ENCODE data around the gene SRR. TPM values are rescaled to one million over a fixed set of nuclear protein-coding genes. Genes with fewer than 3 reads are reported as not detected.
"Not testable (repeated sequence)": the region's sequence is repeated elsewhere in the genome, so short reads cannot be mapped to it uniquely, and the experiment has no call there.

Gene SRR, protein sequence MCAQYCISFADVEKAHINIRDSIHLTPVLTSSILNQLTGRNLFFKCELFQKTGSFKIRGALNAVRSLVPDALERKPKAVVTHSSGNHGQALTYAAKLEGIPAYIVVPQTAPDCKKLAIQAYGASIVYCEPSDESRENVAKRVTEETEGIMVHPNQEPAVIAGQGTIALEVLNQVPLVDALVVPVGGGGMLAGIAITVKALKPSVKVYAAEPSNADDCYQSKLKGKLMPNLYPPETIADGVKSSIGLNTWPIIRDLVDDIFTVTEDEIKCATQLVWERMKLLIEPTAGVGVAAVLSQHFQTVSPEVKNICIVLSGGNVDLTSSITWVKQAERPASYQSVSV
- 10 to 100 TPM in 2 of 3 donors, 1 to 10 TPM in 1; 9.7 to 13.3 (median 10.2) TPM for total RNA-seq

DNA sequence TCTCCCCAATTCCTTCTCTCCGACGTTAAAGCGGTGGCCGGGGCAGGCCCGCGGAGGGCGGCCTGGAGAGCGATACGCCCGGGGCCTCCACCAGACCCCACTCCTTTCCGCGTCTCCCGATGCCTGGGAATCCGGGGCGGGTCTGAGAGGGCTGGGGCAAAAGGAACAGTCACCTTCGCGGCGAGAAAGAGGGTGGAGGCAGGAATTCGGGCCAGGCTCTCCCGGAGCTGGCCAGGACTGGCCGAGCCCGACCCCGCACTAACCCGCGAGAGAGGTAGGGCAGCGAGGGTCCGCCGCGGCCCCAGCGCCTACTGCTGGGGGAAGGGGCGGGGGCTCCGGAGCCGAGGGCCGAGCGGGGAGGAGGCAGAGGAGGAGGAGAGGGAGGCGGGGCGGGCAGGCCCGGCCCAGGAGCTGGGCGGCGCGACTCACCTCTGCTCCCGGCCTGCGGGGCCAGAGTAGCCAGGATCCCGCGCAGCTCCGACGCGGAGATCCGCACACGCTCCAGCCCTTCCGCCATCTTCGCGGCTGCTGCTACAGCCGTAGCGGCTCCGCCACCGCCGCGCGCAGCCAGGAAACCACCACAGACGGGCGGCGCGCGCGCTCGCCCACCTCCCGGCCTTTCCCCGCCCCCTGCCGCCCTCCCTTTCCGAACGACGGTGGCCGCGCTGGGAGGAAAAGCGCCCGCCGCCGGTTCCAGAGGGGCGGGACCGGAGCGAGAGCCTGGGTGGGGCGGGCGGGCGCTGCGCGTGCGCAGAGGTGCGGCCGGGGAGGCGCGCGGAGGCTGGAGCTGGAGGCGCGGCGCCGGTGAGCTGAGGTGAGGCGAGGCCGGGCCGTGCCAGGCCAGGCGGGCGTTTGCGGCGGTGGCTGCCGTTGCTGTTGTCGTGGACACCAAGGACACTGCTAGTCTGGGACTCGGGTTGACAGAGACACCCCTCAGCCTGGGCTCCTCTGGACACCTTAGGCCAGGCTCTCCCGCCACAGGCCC is at the start of gene SRR, which contains the start of gene SMG6:
TSS of gene SRR (plus strand) at position 747 of the 985 bp plus-strand sequence. CDS start 11,611 bp downstream, outside the sequence.
TSS of gene SMG6 (minus strand) at position 582 of the 985 bp plus-strand sequence. CDS start at position 517, 65 bp downstream.
- DNase-seq (ENCODE audit: low spot score in 2 of 2), result peak; percentile 86 to 88
- peak within 1 kb of the TSS; percentile 76 to 91 (median 90) for H3K4me3 ChIP-seq
- intact Hi-C loops (cut with DNase I; ENCODE audit: low total_unique reads), result no loop called here

DNA sequence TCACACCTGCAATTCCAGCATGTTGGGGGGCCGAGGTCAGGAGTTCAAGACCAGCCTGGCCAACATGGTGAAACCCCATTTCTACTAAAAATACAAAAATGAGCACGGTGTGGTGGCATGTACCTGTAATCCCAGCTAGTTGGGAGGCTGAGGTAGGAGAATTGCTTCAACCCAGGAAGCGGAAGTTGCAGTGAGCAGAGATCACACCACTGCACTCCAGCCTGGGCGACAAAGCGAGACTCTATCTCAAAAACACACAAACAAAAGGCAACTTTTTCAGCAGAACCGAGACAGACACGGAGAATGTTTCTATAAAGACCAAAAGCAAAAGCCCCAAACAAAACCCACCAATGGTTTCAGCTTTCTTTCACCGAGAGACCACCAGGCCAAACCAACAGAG is 44.9 kb upstream of the SRR start:
- H3K27me3 ChIP-seq; H3K4me1 ChIP-seq; H3K4me3 ChIP-seq; H3K36me3 ChIP-seq; intact Hi-C loops (cut with DNase I; ENCODE audit: low total_unique reads); H3K9me3 ChIP-seq; DNase-seq (ENCODE audit: low spot score in 2 of 2); H3K27ac ChIP-seq: not testable (repeated sequence)

More for the DNA sequence above, at the start of gene SRR, which contains the start of gene SMG6:
- Histone ChIP-seq H3K27me3 (no peaks in the 10 kb centered on the region), H3K9me3 (no peaks in the 10 kb centered on the region), H3K36me3 (no peaks in the 10 kb centered on the region), H3K4me1 (no peaks in the 10 kb centered on the region), H3K27ac (peak within 1 kb of the TSS; percentile 87 to 96)
- peak in 2 of 3 donors; percentile 53 to 70 for TF ChIP-seq POLR2AphosphoS5 (IDR thresholded peaks at IDR 0.05)
- TF ChIP-seq, protein P1, sequence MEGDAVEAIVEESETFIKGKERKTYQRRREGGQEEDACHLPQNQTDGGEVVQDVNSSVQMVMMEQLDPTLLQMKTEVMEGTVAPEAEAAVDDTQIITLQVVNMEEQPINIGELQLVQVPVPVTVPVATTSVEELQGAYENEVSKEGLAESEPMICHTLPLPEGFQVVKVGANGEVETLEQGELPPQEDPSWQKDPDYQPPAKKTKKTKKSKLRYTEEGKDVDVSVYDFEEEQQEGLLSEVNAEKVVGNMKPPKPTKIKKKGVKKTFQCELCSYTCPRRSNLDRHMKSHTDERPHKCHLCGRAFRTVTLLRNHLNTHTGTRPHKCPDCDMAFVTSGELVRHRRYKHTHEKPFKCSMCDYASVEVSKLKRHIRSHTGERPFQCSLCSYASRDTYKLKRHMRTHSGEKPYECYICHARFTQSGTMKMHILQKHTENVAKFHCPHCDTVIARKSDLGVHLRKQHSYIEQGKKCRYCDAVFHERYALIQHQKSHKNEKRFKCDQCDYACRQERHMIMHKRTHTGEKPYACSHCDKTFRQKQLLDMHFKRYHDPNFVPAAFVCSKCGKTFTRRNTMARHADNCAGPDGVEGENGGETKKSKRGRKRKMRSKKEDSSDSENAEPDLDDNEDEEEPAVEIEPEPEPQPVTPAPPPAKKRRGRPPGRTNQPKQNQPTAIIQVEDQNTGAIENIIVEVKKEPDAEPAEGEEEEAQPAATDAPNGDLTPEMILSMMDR (IDR thresholded peaks at IDR 0.05), result no peak
- no peak for TF ChIP-seq POLR2A (IDR thresholded peaks at IDR 0.05)

DNA sequence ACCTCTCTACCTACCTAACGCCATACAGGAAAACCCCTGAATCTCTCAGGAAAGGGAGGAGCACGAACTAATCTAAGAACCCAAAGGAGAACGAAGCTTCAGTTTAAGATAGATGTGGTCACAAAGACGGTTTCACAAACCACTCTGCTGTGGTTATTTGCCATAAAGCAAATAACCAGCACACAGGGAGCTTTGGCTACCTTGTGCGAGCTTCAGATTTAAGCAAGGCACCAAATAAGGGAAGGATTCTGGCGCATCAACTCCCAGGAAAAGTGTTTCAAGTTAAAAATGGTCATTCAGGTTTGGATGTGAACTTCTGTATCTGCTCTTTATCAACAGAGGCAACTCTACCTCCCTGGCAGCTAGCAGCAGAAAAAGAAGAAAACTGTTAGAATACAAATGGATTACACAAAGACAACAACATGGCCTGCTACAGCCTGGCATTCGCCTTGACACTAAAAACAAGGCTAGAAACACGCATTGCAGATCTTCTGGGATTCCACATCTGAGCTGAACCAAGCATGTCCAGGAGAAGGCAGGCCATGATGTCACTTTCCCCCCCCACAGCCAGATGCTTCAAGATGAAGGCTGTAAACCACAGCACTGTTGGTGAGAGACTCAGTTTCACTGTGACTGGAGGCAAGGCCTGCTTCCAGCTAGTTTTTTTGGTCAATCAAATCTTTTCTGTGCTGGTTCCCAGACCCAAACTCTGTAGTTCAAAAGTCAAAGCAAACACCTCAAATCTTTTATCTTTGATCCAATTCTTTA is 43.8 kb upstream of the SRR start:
- no peak for DNase-seq (ENCODE audit: low spot score in 2 of 2)
- no peak for TF ChIP-seq POLR2A (IDR thresholded peaks at IDR 0.05)
- no peak for TF ChIP-seq POLR2AphosphoS5 (IDR thresholded peaks at IDR 0.05)
- TF ChIP-seq, protein P1 (IDR thresholded peaks at IDR 0.05), result no peak
- Histone ChIP-seq H3K9me3 (no peaks in the 10 kb centered on the region), H3K4me1 (peaks cover 0 to 5% of the 10 kb centered on the region in 2 donors), H3K4me3 (no peak overlapping the region), H3K36me3 (no peaks in the 10 kb centered on the region), H3K27me3 (no peaks in the 10 kb centered on the region), H3K27ac (no peak overlapping the region)
- intact Hi-C loops (cut with DNase I; ENCODE audit: low total_unique reads), result no loop called here

GRCh38 chr17:2262135-2262587 is 41.6 kb upstream of the SRR start:
- TF ChIP-seq POLR2AphosphoS5 (IDR thresholded peaks at IDR 0.05), result peak in 1 of 3 donors; percentile 51
- TF ChIP-seq, protein P1 (IDR thresholded peaks at IDR 0.05), result no peak
- H3K27ac ChIP-seq, result no peak overlapping the region
- intact Hi-C loops (cut with DNase I; ENCODE audit: low total_unique reads), result no loop called here

More at GRCh38 chr17:2262135-2262587, 41.6 kb upstream of the SRR start:
- no peak for DNase-seq (ENCODE audit: low spot score in 2 of 2)
- Histone ChIP-seq H3K9me3 (no peaks in the 10 kb centered on the region), H3K4me1 (peaks cover 0 to 5% of the 10 kb centered on the region in 2 donors), H3K36me3 (no peaks in the 10 kb centered on the region), H3K4me3 (no peak overlapping the region), H3K27me3 (no peaks in the 10 kb centered on the region)

Data from breast epithelium (tissue), 4 donors.